ENCODE measurements around the gene TBX19. TPM values are rescaled to one million over a fixed set of nuclear protein-coding genes. Genes with fewer than 3 reads are reported as not detected.

Gene TBX19
- polyA plus RNA-seq, 1 experiment: 2.3 TPM

DNA sequence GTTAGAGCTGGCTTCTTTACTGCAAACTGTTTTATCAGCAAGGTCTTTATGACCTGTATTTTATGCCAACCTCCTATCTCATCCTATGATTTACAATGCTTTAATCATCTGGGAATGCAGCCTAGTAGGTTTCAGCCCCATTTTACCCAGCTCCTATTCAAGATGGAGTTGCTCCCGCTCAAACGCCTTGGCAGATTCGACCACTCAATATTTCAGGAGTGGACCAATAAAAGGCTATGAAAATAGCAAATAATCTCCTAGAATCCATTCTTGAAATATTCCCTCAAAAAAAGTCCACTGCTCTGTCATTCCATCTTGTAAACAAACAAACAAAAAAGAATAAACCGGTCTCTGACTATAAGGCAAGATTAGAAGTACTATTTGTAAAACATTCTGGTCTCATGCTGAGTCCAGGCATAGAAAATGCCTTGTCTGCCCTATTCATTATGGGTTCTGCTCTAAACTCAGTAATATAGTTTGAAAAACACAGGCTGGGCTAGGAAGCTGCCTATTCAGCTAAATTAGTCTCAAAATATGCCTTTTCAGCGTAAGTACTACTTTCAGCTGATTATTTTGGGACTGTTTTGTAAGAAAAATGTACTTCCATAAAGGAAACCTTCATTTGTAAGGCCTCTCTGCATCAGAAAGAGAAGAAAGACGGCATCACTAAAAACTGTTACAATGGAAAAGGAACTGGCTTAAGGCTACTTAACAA is 53.0 kb downstream of the TBX19 start:
- no peak for DNase-seq (ENCODE audit: low read depth)
- POLR2A ChIA-PET: no interaction called here
- no peaks in the 10 kb centered on the region for H3K27me3 ChIP-seq (ENCODE audit: control insufficient read depth, insufficient read depth, low read length)
- CTCF ChIA-PET: interaction anchor here (0.6 to 1.6 kb wide), 3 partner anchors 9 to 244 kb away, joined by 3 to 7 read pairs (median 4); no protein-coding TSS in a partner anchor
- no peaks in the 10 kb centered on the region for H3K36me3 ChIP-seq (ENCODE audit: control insufficient read depth, insufficient read depth, low read length)
- TF ChIP-seq, protein P1, sequence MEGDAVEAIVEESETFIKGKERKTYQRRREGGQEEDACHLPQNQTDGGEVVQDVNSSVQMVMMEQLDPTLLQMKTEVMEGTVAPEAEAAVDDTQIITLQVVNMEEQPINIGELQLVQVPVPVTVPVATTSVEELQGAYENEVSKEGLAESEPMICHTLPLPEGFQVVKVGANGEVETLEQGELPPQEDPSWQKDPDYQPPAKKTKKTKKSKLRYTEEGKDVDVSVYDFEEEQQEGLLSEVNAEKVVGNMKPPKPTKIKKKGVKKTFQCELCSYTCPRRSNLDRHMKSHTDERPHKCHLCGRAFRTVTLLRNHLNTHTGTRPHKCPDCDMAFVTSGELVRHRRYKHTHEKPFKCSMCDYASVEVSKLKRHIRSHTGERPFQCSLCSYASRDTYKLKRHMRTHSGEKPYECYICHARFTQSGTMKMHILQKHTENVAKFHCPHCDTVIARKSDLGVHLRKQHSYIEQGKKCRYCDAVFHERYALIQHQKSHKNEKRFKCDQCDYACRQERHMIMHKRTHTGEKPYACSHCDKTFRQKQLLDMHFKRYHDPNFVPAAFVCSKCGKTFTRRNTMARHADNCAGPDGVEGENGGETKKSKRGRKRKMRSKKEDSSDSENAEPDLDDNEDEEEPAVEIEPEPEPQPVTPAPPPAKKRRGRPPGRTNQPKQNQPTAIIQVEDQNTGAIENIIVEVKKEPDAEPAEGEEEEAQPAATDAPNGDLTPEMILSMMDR (IDR thresholded peaks at IDR 0.05; ENCODE audit: insufficient read depth, low read depth, low read length): no peak
- no peak overlapping the region for H3K4me3 ChIP-seq (ENCODE audit: low read depth, low read length)

DNA sequence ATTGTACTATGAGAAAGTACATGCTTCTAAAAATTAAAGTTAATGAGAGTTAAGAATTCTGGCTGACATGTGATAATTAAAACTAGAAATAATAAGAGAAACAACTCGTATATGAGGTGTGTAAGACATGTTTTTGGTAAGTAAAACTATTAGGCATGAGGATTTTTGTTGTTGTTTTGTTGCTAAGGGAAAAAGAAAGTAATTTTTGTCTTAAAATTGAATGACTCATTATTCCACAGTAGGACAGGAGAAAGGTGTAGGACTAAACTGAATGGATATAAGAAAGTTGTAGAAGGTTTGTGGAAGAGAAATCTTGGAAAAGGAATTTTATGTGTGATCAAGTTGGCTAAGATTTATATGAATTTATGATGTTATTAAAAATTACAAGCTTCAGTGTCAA is 54.8 kb downstream of the TBX19 start:
- TF ChIP-seq, protein P1 (IDR thresholded peaks at IDR 0.05; ENCODE audit: insufficient read depth, low read depth, low read length): no peak
- no peaks in the 10 kb centered on the region for H3K27me3 ChIP-seq (ENCODE audit: control insufficient read depth, insufficient read depth, low read length)
- no peaks in the 10 kb centered on the region for H3K36me3 ChIP-seq (ENCODE audit: control insufficient read depth, insufficient read depth, low read length)
- POLR2A ChIA-PET: no interaction called here
- no peak for DNase-seq (ENCODE audit: low read depth)
- no peak overlapping the region for H3K4me3 ChIP-seq (ENCODE audit: low read depth, low read length)
- CTCF ChIA-PET: interaction anchor here (1.7 kb wide), 1 partner anchor 104 kb away, joined by 4 read pairs; no protein-coding TSS in a partner anchor

DNA sequence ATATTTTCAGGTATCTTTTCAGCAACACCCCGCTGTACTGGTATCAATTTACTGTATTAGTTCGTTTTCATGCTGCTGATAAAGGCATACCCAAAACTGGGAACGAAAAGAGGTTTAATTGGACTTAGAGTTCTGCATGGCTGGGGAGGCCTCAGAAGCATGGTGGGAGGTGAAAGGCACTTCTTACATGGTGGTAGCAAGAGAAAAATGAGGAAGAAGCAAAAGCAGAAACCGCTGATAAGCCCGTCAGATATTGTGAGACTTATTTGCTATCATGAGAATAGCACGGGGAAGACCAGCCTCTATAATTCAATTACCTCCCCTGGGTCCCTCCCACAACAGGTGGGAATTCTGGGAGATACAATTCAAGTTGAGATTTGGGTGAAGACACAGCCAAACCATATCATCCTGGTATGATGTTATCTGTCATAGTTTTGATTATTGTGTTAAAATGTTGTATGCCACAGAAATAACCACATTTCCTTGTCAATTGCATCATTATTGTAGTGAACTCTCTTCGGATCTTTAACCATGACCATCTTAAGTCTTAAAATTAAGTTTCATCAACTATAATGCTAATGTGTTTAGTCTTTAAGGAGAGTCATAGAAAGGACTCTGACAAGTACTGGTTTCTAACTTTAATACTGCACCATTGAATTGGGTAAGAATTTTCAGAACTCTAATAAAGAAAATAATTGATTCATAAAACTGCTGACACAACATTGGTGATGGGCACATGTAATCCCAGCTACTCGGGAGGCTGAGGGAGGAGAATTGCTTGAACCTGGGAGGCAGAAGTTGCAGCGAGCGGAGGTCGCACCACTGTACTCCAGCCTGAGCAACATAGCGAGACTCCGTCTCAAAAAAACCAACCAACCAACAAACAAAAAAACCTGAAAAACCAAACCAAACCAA is 58.2 kb downstream of the TBX19 start:
- TF ChIP-seq, protein P1 (IDR thresholded peaks at IDR 0.05; ENCODE audit: insufficient read depth, low read depth, low read length): no peak
- H3K4me3 ChIP-seq (ENCODE audit: low read depth, low read length): no peak overlapping the region
- ChIA-PET POLR2A (no interaction called here), CTCF (no interaction called here)
- no peak for DNase-seq (ENCODE audit: low read depth)
- no peaks in the 10 kb centered on the region for H3K36me3 ChIP-seq (ENCODE audit: control insufficient read depth, insufficient read depth, low read length)
- no peaks in the 10 kb centered on the region for H3K27me3 ChIP-seq (ENCODE audit: control insufficient read depth, insufficient read depth, low read length)

DNA sequence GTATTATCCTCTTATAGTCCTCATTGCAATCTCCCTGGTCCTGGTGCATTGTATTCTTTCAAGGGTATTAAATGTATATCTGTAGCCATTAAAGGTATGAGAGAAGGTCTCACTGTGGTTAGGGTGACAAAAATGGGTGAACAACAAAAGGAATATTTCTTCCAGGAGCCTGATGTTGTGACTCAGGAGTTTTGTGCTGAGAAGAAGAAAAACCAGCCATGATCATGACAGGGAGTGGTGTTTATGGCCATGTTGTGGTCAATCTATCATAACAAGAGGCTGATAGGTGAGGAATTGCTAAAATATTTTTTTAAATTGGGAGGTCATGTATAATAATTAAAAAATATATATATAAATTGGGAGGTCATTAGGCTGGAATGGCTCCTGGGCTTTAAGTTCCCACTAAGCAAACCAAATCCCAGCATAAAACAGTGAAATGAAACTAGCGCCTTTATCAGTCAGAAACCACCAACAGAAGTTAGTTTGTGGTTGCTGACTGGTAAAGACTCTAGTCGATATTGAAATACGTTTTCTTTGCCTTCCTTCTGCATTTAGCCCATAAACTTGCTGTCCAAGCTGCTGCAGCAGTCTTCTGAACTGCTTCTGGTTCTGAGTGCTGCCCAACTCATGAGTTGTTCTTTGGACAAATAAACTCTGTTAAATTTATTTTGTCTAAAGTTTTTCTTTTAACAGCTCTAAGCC is 60.3 kb downstream of the TBX19 start:
- H3K36me3 ChIP-seq (ENCODE audit: control insufficient read depth, insufficient read depth, low read length): no peaks in the 10 kb centered on the region
- DNase-seq (ENCODE audit: low read depth): no peak
- CTCF ChIA-PET: interaction anchor here (0.8 to 2.1 kb wide), 3 partner anchors 10 to 224 kb away, joined by 3 to 8 read pairs (median 5); no protein-coding TSS in a partner anchor
- H3K4me3 ChIP-seq (ENCODE audit: low read depth, low read length): no peak overlapping the region
- POLR2A ChIA-PET: no interaction called here
- TF ChIP-seq, protein P1 (IDR thresholded peaks at IDR 0.05; ENCODE audit: insufficient read depth, low read depth, low read length): no peak
- H3K27me3 ChIP-seq (ENCODE audit: control insufficient read depth, insufficient read depth, low read length): no peaks in the 10 kb centered on the region

Measured in BJ (cell line).